HEK293 (cell line): ENCODE measurements around the gene SLC8A2.
A peak's percentile ranks its signal among the peaks of the same experiment; 100 is the strongest.

Experiments used
- CTCF ChIA-PET: fragments of 350-600 bp; formaldehyde crosslinking; extraction: SDS; loops from one replicate; lab custom pipeline; 2021; ENCODE audit warnings: antibody characterized with exemption; lab: Yijun Ruan, JAX
- POLR2A ChIA-PET: fragments of 300-600 bp; formaldehyde crosslinking; extraction: SDS; loops from one replicate; lab custom pipeline; 2020; ENCODE audit warnings: antibody characterized with exemption, inconsistent platforms; lab: Yijun Ruan, JAX
- H3K27ac ChIP-seq: fragments of 200-500 bp; sonication (Bioruptor generic); 2 replicates; pipeline ENCODE4 v1.5.1; 2014; ENCODE audit warnings: low read depth, low read length, control low read depth, inconsistent platforms; ENCODE audit errors: extremely low read depth
- H3K36me3 ChIP-seq, 2 experiments: fragments of 200-500 bp in 1 of 2; sonication (Bioruptor generic) in 1 of 2; 1 replicate in 1 of 2; 2 replicates in 1 of 2; pipeline ENCODE4 v1.5.1; 2014 to 2017; ENCODE audit warnings: inconsistent platforms in 2 of 2, low read length in 2 of 2; ENCODE audit not compliant: control insufficient read depth in 2 of 2, insufficient read depth in 1 of 2
- H3K4me1 ChIP-seq: fragments of 200-500 bp; sonication (Bioruptor generic); 2 replicates; pipeline ENCODE4 v1.5.1; 2014; ENCODE audit warnings: mild to moderate bottlenecking, low read length, inconsistent platforms; ENCODE audit not compliant: control insufficient read depth, insufficient read depth
- H3K4me3 ChIP-seq: 2 replicates; pipeline ENCODE4 v1.5.1; 2011; ENCODE audit warnings: low read depth, mild to moderate bottlenecking, control low read depth, low read length, moderate library complexity
- H3K9me3 ChIP-seq: fragments of 200-500 bp; sonication (Bioruptor generic); 2 replicates; pipeline ENCODE4 v1.5.1; 2014; ENCODE audit warnings: low read depth, low read length, inconsistent platforms; ENCODE audit not compliant: control insufficient read depth, insufficient read depth
- GLIS2 ChIP-seq: fragments of 450-650 bp; formaldehyde crosslinking; IDR thresholded peaks from 2 replicates; pipeline ENCODE4 v1.5.1; 2016; ENCODE audit warnings: missing biosample characterization, missing genetic modification characterization
- HOXC10 ChIP-seq: sonication (generic); formaldehyde crosslinking; IDR thresholded peaks from 2 replicates; pipeline ENCODE4 v1.8.1; 2023; ENCODE audit warnings: mild to moderate bottlenecking, missing genetic modification reagents
- KLF9 ChIP-seq: fragments of 450-650 bp; formaldehyde crosslinking; IDR thresholded peaks from 2 replicates; pipeline ENCODE4 v1.5.1; 2016; ENCODE audit warnings: missing biosample characterization, missing genetic modification characterization, low read depth
- MZF1 ChIP-seq: fragments of 450-650 bp; formaldehyde crosslinking; IDR thresholded peaks from 2 replicates; pipeline ENCODE4 v1.5.1; 2017; ENCODE audit warnings: missing biosample characterization, missing genetic modification characterization, borderline replicate concordance
- OSR2 ChIP-seq: fragments of 450-650 bp; formaldehyde crosslinking; IDR thresholded peaks from 2 replicates; pipeline ENCODE4 v1.5.1; 2016; ENCODE audit warnings: missing biosample characterization, missing genetic modification characterization
- SCRT2 ChIP-seq: fragments of 450-650 bp; formaldehyde crosslinking; IDR thresholded peaks from 2 replicates; pipeline ENCODE4 v1.5.1; 2016; ENCODE audit warnings: missing biosample characterization, missing genetic modification characterization
- ZBTB17 ChIP-seq: fragments of 450-650 bp; formaldehyde crosslinking; IDR thresholded peaks from 2 replicates; pipeline ENCODE4 v1.5.1; 2016; ENCODE audit warnings: missing biosample characterization, missing genetic modification characterization
- ZNF19 ChIP-seq: fragments of 450-650 bp; formaldehyde crosslinking; IDR thresholded peaks from 2 replicates; pipeline ENCODE4; 2016; ENCODE audit warnings: missing biosample characterization, missing genetic modification characterization, low read depth
- ZNF211 ChIP-seq: fragments of 450-650 bp; formaldehyde crosslinking; IDR thresholded peaks from 2 replicates; pipeline ENCODE4 v1.5.1; 2016; ENCODE audit warnings: low read depth, missing biosample characterization, missing genetic modification characterization
- ZNF221 ChIP-seq: fragments of 450-650 bp; formaldehyde crosslinking; IDR thresholded peaks from 2 replicates; pipeline ENCODE4 v1.5.1; 2017; ENCODE audit warnings: missing biosample characterization, missing genetic modification characterization, borderline replicate concordance
- ZNF324 ChIP-seq: fragments of 450-650 bp; formaldehyde crosslinking; IDR thresholded peaks from 2 replicates; pipeline ENCODE4 v1.5.1; 2016; ENCODE audit warnings: missing biosample characterization, missing genetic modification characterization
- ZNF335 ChIP-seq: fragments of 450-650 bp; formaldehyde crosslinking; conservative IDR thresholded peaks from 2 replicates; pipeline ENCODE4 v1.5.1; 2016; ENCODE audit warnings: missing biosample characterization, missing genetic modification characterization
- ZNF394 ChIP-seq: fragments of 450-650 bp; formaldehyde crosslinking; IDR thresholded peaks from 2 replicates; pipeline ENCODE4 v1.5.1; 2016; ENCODE audit warnings: missing biosample characterization, missing genetic modification characterization, mild to moderate bottlenecking, moderate library complexity, borderline replicate concordance
- ZNF416 ChIP-seq: fragments of 450-650 bp; formaldehyde crosslinking; IDR thresholded peaks from 2 replicates; pipeline ENCODE4 v1.5.1; 2016; ENCODE audit warnings: missing biosample characterization, missing genetic modification characterization
- ZNF48 ChIP-seq: fragments of 450-650 bp; formaldehyde crosslinking; IDR thresholded peaks from 2 replicates; pipeline ENCODE4 v1.5.1; 2016; ENCODE audit warnings: missing biosample characterization, missing genetic modification characterization
- ZNF501 ChIP-seq: fragments of 450-650 bp; formaldehyde crosslinking; IDR thresholded peaks from 2 replicates; pipeline ENCODE4 v1.5.1; 2016; ENCODE audit warnings: missing biosample characterization, missing genetic modification characterization
- ZNF514 ChIP-seq: fragments of 450-650 bp; formaldehyde crosslinking; IDR thresholded peaks from 2 replicates; pipeline ENCODE4 v1.5.1; 2016; ENCODE audit warnings: missing biosample characterization, missing genetic modification characterization
- ZNF518A ChIP-seq: fragments of 450-650 bp; formaldehyde crosslinking; conservative IDR thresholded peaks from 2 replicates; pipeline ENCODE4 v1.5.1; 2016; ENCODE audit warnings: low read depth, missing biosample characterization, missing genetic modification characterization
- ZNF580 ChIP-seq: fragments of 450-650 bp; formaldehyde crosslinking; IDR thresholded peaks from 2 replicates; pipeline ENCODE4 v1.5.1; 2016; ENCODE audit warnings: missing biosample characterization, missing genetic modification characterization
- ZNF660 ChIP-seq: fragments of 450-650 bp; IDR thresholded peaks from 2 replicates; pipeline ENCODE4 v1.5.1; 2018; ENCODE audit warnings: missing biosample characterization, mild to moderate bottlenecking, missing genetic modification characterization
- ZNF701 ChIP-seq: fragments of 450-650 bp; formaldehyde crosslinking; IDR thresholded peaks from 2 replicates; pipeline ENCODE4 v1.5.1; 2016; ENCODE audit warnings: missing biosample characterization, missing genetic modification characterization
- ZNF76 ChIP-seq: fragments of 450-650 bp; formaldehyde crosslinking; IDR thresholded peaks from 2 replicates; pipeline ENCODE4; 2016; ENCODE audit warnings: low read depth, missing biosample characterization, missing genetic modification characterization, borderline replicate concordance
- ZNF776 ChIP-seq: fragments of 450-650 bp; formaldehyde crosslinking; IDR thresholded peaks from 2 replicates; pipeline ENCODE4 v1.5.0; 2017; ENCODE audit warnings: missing biosample characterization, missing genetic modification characterization, borderline replicate concordance
- ZNF837 ChIP-seq: fragments of 450-650 bp; formaldehyde crosslinking; IDR thresholded peaks from 2 replicates; pipeline ENCODE4 v1.5.1; 2016; ENCODE audit warnings: missing biosample characterization, missing genetic modification characterization
- ZNF843 ChIP-seq: fragments of 450-650 bp; formaldehyde crosslinking; IDR thresholded peaks from 2 replicates; pipeline ENCODE4 v1.5.1; 2016; ENCODE audit warnings: missing biosample characterization, missing genetic modification characterization

Gene SLC8A2

GRCh38 chr19:47434088-47434487 is 37.6 kb downstream of the SLC8A2 start:
- no peak for TF ChIP-seq OSR2
- TF ChIP-seq HOXC10 (CRISPR knock-in tag), result no peak
- no peak for TF ChIP-seq ZNF501
- no peak for TF ChIP-seq ZNF394
- TF ChIP-seq ZNF518A (tag by site-specific recombination), result no peak
- no peak for TF ChIP-seq ZNF211 (tag by site-specific recombination)
- no peak for TF ChIP-seq SCRT2 (tag by site-specific recombination)
- TF ChIP-seq ZNF776 (tag by site-specific recombination), result no peak
- TF ChIP-seq ZNF580, result no peak
- no peak for TF ChIP-seq ZNF660
- TF ChIP-seq GLIS2, result no peak
- no peak for TF ChIP-seq ZNF19 (tag by site-specific recombination)
- TF ChIP-seq ZNF221 (tag by site-specific recombination), result no peak
- Histone ChIP-seq H3K9me3 (no peaks in the 10 kb centered on the region), H3K36me3 (no peaks in the 10 kb centered on the region), H3K27ac (no peak overlapping the region), H3K4me1 (no peaks in the 10 kb centered on the region), H3K4me3 (no peak overlapping the region)
- POLR2A ChIA-PET, result interaction anchor here (1.4 kb wide), 1 partner anchor 50 kb away, joined by 5 read pairs; the partner anchor contains the start of gene KPTN
- CTCF ChIA-PET, result interaction anchor here (0.9 to 6.3 kb wide), 9 partner anchors 45 to 273 kb away, joined by 3 to 121 read pairs (median 6); partner anchors contain the start of genes DHX34, KPTN and NAPA

- ChIA-PET POLR2A (interaction anchor here (0.6 to 1.4 kb wide), 4 partner anchors 14 to 1121 kb away, joined by 3 to 5 read pairs (median 4); partner anchors contain the start of gene KPTN), CTCF (interaction anchor here (0.6 to 6.3 kb wide), 15 partner anchors 10 to 357 kb away, joined by 3 to 121 read pairs (median 5); partner anchors contain the start of genes DHX34, KPTN and NAPA)
- H3K4me3 ChIP-seq, result no peak overlapping the region
- H3K4me1 ChIP-seq, result peaks cover 4% of the 10 kb centered on the region
- TF ChIP-seq ZNF335 (tag by site-specific recombination), result no peak
- TF ChIP-seq ZNF76 (tag by site-specific recombination), result peak; percentile 45; the same call in 1 of the 2 replicates
- TF ChIP-seq ZNF48 (tag by site-specific recombination), result no peak
- TF ChIP-seq ZNF324, result no peak
- 0 out of 2 replicates have a peak, but pooled peaks have one; percentile 20 for TF ChIP-seq ZBTB17 (tag by site-specific recombination)
- TF ChIP-seq, all 188 proteins: peak for 2
- Histone ChIP-seq H3K27ac (no peak overlapping the region), H3K9me3 (no peaks in the 10 kb centered on the region), H3K36me3 (no peaks in the 10 kb centered on the region)
Measured at GRCh38 chr19:47433121-47433520, 38.6 kb downstream of the SLC8A2 start.

GRCh38 chr19:47432499-47432898 is 39.2 kb downstream of the SLC8A2 start:
- POLR2A ChIA-PET, result interaction anchor here (0.6 to 1.4 kb wide), 4 partner anchors 15 to 1122 kb away, joined by 3 to 5 read pairs (median 4); partner anchors contain the start of gene KPTN
- CTCF ChIA-PET, result interaction anchor here (0.6 to 5.0 kb wide), 10 partner anchors 12 to 358 kb away, joined by 3 to 121 read pairs (median 5); partner anchors contain the start of genes KPTN and NAPA
- no peak overlapping the region for H3K27ac ChIP-seq

More at GRCh38 chr19:47432499-47432898, 39.2 kb downstream of the SLC8A2 start:
- Histone ChIP-seq H3K9me3 (no peaks in the 10 kb centered on the region), H3K36me3 (no peaks in the 10 kb centered on the region), H3K4me3 (no peak overlapping the region), H3K4me1 (peaks cover 8% of the 10 kb centered on the region)
- TF ChIP-seq KLF9 (tag by site-specific recombination) (no peak), ZNF514 (tag by site-specific recombination) (no peak), ZNF416 (no peak), ZNF76 (tag by site-specific recombination) (0 out of 2 replicates have a peak, but pooled peaks have one; percentile 16), ZNF837 (tag by site-specific recombination) (no peak), ZNF843 (tag by site-specific recombination) (no peak), ZNF701 (tag by site-specific recombination) (no peak), MZF1 (tag by site-specific recombination) (no peak)
- TF ChIP-seq, all 188 proteins: peak for 1
